CD4-positive, alpha-beta T cell (primary cell): Measurements from ENCODE around the gene DNAH17. TPM values are rescaled to one million over a fixed set of nuclear protein-coding genes. Genes with fewer than 3 reads are reported as not detected.

Experiments
- ATAC-seq: fragments of 200-7000 bp; cut with Tn5 transposase; one replicate; pipeline ENCODE4 v1.10.0; 2022; ENCODE audit warnings: mild to moderate bottlenecking; ENCODE audit not compliant: poor library complexity
- CTCF ChIA-PET: fragments of 350-600 bp; sonication (Branson Sonifier 250); formaldehyde crosslinking; loops from one replicate; lab custom pipeline; 2021; ENCODE audit warnings: antibody characterized with exemption, inconsistent platforms; lab: Charles Lee
- POLR2A ChIA-PET: fragments of 350-600 bp; sonication (Branson Sonifier 250); formaldehyde crosslinking; loops from one replicate; lab custom pipeline; 2021; ENCODE audit warnings: antibody characterized with exemption, inconsistent platforms; lab: Charles Lee
- DNase-seq, 14 experiments: peaks; one replicate each; pipeline ENCODE4 v3.0.0-alpha.2; 2013 to 2020; ENCODE audit warnings: mixed read lengths in 2 of 14
- H3K27ac ChIP-seq, 2 donors: one replicate each; pipeline versions ENCODE4 v1.5.1 to v1.7.0; 2013; ENCODE audit warnings: low read length in 2 of 2, low read depth in 1 of 2, mild to moderate bottlenecking in 1 of 2
- H3K27me3 ChIP-seq, 2 experiments: 1 replicate in 1 of 2; 2 replicates in 1 of 2; pipeline versions ENCODE4 v1.6.1 to v1.7.0; 2013; ENCODE audit warnings: low read length in 2 of 2, control low read depth in 1 of 2, mild to moderate bottlenecking in 1 of 2, moderate library complexity in 1 of 2; ENCODE audit not compliant: insufficient read depth in 2 of 2, control insufficient read depth in 1 of 2
- H3K36me3 ChIP-seq: one replicate; pipeline ENCODE4 v1.6.1; 2013; ENCODE audit warnings: low read length, control low read depth; ENCODE audit not compliant: insufficient read depth
- H3K4me1 ChIP-seq: one replicate; pipeline ENCODE4 v1.6.1; 2013; ENCODE audit warnings: low read length, control low read depth; ENCODE audit not compliant: insufficient read depth
- H3K4me3 ChIP-seq: one replicate; pipeline ENCODE4 v1.5.1; 2013; ENCODE audit warnings: mild to moderate bottlenecking, low read length, moderate library complexity
- H3K9me3 ChIP-seq, 2 experiments: 1 replicate in 1 of 2; 2 replicates in 1 of 2; pipeline versions ENCODE4 v1.6.1 to v1.7.0; 2013; ENCODE audit warnings: low read length in 2 of 2, mild to moderate bottlenecking in 2 of 2, control low read depth in 1 of 2, moderate library complexity in 1 of 2; ENCODE audit not compliant: control insufficient read depth in 1 of 2, insufficient read depth in 1 of 2
- H3K27ac Mint-ChIP-seq: one replicate; pipeline ENCODE4 v1.8.0; 2020; ENCODE audit warnings: mixed read lengths
- H3K27me3 Mint-ChIP-seq: one replicate; pipeline ENCODE4 v1.8.0; 2021; ENCODE audit warnings: mixed read lengths
- H3K36me3 Mint-ChIP-seq: one replicate; pipeline ENCODE4 v1.8.0; 2021; ENCODE audit warnings: low read depth, mixed read lengths
- H3K4me1 Mint-ChIP-seq: one replicate; pipeline ENCODE4 v1.8.0; 2021; ENCODE audit warnings: low read depth, mixed read lengths
- H3K4me3 Mint-ChIP-seq: one replicate; pipeline ENCODE4 v1.8.0; 2020; ENCODE audit warnings: mild to moderate bottlenecking, mixed read lengths
- H3K9me3 Mint-ChIP-seq: one replicate; pipeline ENCODE4 v1.8.0; 2020; ENCODE audit warnings: mixed read lengths
- CTCF ChIP-seq: fragments of 200-600 bp; IDR thresholded peaks from one replicate; pipeline ENCODE4 v1.8.0; 2022; ENCODE audit warnings: antibody characterized with exemption, mild to moderate bottlenecking
- intact Hi-C, 2 experiments: fragments of 100-400 bp; cut with DNase I in 1 of 2; cut with micrococcal nuclease in 1 of 2; formaldehyde crosslinking; loops; one replicate each; pipeline versions ENCODE4 v1.15.1 to v1.9.0; 2023 to 2025; cut with DNase I, micrococcal nuclease
- total RNA-seq, 174 experiments: library from RNA in 2 of 174; stranded (reverse) in 2 of 174; gene quantifications; one replicate each; pipeline ENCODE4 v1.2.3 and lab custom pipeline; 2021 to 2026

The DNAH17 gene
- total RNA-seq, 2 experiments from 2014 or later, result 0.14 TPM; not detected in 1

DNA sequence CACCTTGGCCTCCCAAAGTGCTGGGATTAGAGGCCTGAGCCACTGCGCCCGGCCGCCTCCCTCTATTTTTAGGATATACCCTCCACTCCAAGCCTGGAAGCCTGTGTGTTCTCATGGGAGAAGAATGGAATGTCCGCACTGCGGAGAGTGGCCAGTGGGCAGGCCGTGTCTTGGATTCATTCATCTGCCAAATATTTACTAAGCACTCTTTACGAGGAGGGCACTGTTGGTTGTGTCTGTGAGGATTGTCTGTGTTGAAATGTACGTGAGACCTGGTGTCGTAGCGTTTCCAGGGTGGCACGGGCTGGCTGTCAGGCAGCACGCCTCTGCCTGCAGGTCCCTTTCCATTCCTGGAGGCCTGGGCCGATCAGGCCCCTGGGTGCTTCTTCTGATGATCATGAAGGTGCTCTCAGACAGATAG lies 179.5 kb downstream of the DNAH17 start:
- Histone ChIP-seq H3K4me1 (no peaks in the 10 kb centered on the region), H3K27me3 (no peaks in the 10 kb centered on the region), H3K36me3 (peaks cover 93% of the 10 kb centered on the region), H3K4me3 (no peak overlapping the region), H3K27ac (no peak overlapping the region), H3K9me3 (no peaks in the 10 kb centered on the region)
- intact Hi-C loops, result no loop called here
- Mint-ChIP-seq H3K4me1 (peaks cover 14% of the 10 kb centered on the region), H3K4me3 (no peak overlapping the region), H3K27ac (no peak overlapping the region), H3K36me3 (peaks cover 93% of the 10 kb centered on the region), H3K27me3 (no peaks in the 10 kb centered on the region), H3K9me3 (no peaks in the 10 kb centered on the region)
- DNase-seq, result no peak
- TF ChIP-seq CTCF, result no peak
- no peak for ATAC-seq
- POLR2A ChIA-PET, result no interaction called here
- CTCF ChIA-PET, result no interaction called here

GRCh38 chr17:78396441-78397337 lies 180.5 kb downstream of the DNAH17 start:
- Mint-ChIP-seq H3K4me3 (no peak overlapping the region), H3K9me3 (no peaks in the 10 kb centered on the region), H3K27ac (no peak overlapping the region), H3K27me3 (no peaks in the 10 kb centered on the region), H3K4me1 (peaks cover 17% of the 10 kb centered on the region), H3K36me3 (peaks cover 92% of the 10 kb centered on the region)
- no peaks in the 10 kb centered on the region for H3K27me3 ChIP-seq
- no peaks in the 10 kb centered on the region for H3K9me3 ChIP-seq
- ATAC-seq, result no peak
- peaks cover 91% of the 10 kb centered on the region for H3K36me3 ChIP-seq
- intact Hi-C loops, result no loop called here
- no peak for TF ChIP-seq CTCF
- no peaks in the 10 kb centered on the region for H3K4me1 ChIP-seq
- DNase-seq, result no peak
- H3K27ac ChIP-seq, result no peak overlapping the region
- no peak overlapping the region for H3K4me3 ChIP-seq
- ChIA-PET POLR2A (no interaction called here), CTCF (no interaction called here)

GRCh38 chr17:78395155-78395554 lies 182.0 kb downstream of the DNAH17 start:
- CTCF ChIA-PET, result no interaction called here
- H3K27ac Mint-ChIP-seq, result peak overlapping the region; percentile 27
- peaks cover 77% of the 10 kb centered on the region for H3K36me3 Mint-ChIP-seq

More at GRCh38 chr17:78395155-78395554, 182.0 kb downstream of the DNAH17 start:
- Histone ChIP-seq H3K27ac (no peak overlapping the region), H3K4me1 (peaks cover 7% of the 10 kb centered on the region), H3K9me3 (no peaks in the 10 kb centered on the region), H3K36me3 (peaks cover 86% of the 10 kb centered on the region), H3K27me3 (no peaks in the 10 kb centered on the region), H3K4me3 (no peak overlapping the region)
- intact Hi-C loops, result no loop called here
- ATAC-seq (no peak), DNase-seq (no peak)
- TF ChIP-seq CTCF, result no peak
- POLR2A ChIA-PET, result no interaction called here
- H3K27me3 Mint-ChIP-seq, result no peaks in the 10 kb centered on the region
- no peaks in the 10 kb centered on the region for H3K9me3 Mint-ChIP-seq
- peaks cover 23% of the 10 kb centered on the region for H3K4me1 Mint-ChIP-seq
- no peak overlapping the region for H3K4me3 Mint-ChIP-seq
